ENCODE measurements around the gene VPREB1.
"Not testable (repeated sequence)": the region's sequence is repeated elsewhere in the genome, so short reads cannot be mapped to it uniquely, and the experiment has no call there.

VPREB1 gene

DNA sequence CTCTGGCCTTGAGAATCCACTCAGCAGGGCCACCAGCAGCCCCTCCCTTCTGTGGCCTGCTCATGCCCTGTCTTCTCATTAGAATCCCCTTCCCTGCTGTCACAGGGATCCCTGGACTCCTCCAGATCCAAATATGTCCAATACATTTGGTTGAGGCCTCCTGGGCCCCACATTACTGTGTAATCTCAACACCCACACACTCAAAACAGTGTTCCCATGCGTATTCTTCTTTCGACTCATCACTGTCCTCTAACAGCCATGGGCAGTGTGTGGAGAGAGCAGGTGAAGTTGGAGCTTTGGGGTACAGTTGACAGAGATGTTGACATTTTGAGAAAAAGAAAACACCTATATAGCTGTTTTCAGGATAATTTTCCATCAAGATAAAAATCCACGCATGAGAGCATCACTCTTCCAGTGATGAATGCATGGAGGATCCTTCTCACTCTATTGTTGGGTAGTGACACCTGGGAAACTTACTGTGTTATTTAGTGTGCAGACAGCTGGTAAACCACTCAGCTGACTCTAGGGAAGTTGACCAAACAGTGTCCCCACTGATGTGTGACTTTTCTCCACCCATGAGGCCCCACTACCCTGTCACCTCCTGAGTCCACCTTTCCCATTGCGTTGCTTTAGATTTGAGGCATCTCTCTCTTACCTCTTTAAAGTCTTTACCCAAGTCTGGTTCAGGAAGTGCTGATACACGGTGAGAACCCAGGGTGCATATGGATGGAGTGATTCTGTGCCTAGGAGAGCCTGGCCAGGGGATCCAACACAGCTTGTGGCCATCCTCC is 28.7 kb upstream of the VPREB1 start:
- DNase-seq (ENCODE audit: low read depth), result no peak
- no peak overlapping the region for H3K4me3 ChIP-seq (ENCODE audit: low read length)
- TF ChIP-seq, protein P1, sequence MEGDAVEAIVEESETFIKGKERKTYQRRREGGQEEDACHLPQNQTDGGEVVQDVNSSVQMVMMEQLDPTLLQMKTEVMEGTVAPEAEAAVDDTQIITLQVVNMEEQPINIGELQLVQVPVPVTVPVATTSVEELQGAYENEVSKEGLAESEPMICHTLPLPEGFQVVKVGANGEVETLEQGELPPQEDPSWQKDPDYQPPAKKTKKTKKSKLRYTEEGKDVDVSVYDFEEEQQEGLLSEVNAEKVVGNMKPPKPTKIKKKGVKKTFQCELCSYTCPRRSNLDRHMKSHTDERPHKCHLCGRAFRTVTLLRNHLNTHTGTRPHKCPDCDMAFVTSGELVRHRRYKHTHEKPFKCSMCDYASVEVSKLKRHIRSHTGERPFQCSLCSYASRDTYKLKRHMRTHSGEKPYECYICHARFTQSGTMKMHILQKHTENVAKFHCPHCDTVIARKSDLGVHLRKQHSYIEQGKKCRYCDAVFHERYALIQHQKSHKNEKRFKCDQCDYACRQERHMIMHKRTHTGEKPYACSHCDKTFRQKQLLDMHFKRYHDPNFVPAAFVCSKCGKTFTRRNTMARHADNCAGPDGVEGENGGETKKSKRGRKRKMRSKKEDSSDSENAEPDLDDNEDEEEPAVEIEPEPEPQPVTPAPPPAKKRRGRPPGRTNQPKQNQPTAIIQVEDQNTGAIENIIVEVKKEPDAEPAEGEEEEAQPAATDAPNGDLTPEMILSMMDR (IDR thresholded peaks at IDR 0.05; ENCODE audit: insufficient read depth, low read depth, low read length, missing control alignments), result no peak

DNA sequence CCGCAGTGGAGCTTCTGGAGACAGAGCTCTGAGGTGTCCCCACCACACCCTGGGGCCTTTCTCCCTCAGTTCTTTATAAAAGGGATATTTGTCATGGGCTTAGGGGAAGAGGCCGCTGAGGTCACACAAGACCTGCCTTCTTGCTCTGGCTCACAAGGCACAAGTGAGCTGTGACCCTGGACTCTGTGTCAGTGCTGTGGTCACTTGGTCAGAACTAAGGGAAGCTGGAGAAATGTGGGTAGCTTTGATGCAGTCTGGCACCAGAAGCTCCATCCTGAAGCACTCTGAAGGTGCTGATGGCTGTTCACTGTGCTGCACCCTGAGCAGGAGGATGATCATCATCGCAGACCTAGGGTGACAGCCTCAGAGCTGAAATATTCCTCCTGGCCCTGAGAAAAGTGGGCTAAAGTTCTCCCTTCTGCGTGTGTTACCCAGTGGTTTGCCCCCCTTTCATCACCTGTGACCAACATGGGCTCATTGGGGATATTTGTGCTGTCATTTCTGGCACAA is 28.1 kb upstream of the VPREB1 start:
- TF ChIP-seq, protein P1 (IDR thresholded peaks at IDR 0.05; ENCODE audit: insufficient read depth, low read depth, low read length, missing control alignments), result no peak
- no peak overlapping the region for H3K4me3 ChIP-seq (ENCODE audit: low read length)
- DNase-seq (ENCODE audit: low read depth), result no peak

DNA sequence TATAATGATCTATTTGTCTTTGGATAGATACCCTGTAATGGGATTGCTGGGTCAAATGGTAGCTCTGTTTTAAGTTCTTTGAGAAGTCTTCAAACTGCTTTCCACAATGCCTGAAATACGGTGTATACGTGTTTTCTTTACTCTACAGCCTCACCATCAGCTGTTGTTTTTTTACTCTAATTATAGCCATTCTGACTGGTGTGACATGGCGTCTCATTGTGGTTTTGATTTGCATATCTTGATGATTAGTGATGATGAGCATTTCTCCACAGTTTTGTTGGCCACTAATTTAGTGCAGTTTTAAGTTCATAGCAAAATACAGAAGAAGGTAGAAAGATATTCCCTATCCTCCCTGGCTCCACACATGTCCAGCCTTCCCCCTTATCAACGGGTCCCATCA is 26.3 kb upstream of the VPREB1 start:
- TF ChIP-seq, protein P1 (IDR thresholded peaks at IDR 0.05; ENCODE audit: insufficient read depth, low read depth, low read length, missing control alignments), result no peak
- DNase-seq (ENCODE audit: low read depth), result no peak
- no peak overlapping the region for H3K4me3 ChIP-seq (ENCODE audit: low read length)

DNA sequence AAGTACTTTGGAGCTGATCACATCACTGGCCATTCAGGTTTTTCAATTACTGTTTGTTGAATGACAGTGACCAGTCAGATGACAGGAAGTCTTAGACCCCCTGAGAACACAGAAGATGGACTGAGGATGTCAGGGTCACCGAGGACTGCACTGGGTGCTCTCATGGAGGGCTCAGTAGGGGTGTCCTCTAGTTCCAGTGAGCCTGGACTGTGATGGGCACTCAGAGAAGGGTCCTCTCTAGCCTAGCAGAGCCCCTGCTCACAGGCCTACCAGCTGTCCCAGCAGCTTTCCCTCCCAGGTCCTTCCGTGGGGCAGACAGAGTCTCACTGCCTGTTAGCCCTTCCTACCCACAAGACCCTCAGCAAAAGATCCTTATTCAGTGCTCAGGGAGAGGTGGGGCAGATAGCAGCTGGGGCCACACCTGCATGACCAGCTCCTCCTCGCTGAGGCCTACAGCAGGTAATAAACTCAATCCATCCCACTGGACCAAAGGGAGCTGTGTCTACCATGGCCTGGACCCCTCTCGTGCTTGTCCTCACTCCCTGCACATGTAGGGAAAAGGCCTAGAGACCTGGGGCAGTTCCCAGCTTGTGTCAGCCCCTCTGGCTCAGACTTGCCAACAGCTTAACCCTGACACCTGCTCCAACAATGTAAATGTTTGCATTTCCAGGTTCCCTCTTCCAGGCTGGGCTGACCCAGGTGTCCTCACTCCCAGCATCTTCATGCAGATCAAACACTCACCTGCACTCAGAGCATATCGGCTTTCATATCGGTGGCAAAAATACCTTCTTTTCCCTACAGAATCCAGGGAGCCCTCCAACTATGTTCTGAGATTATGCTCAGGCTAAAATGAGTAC is 25.2 kb upstream of the VPREB1 start:
- no peak overlapping the region for H3K4me3 ChIP-seq (ENCODE audit: low read length)
- no peak for DNase-seq (ENCODE audit: low read depth)
- TF ChIP-seq, protein P1 (IDR thresholded peaks at IDR 0.05; ENCODE audit: insufficient read depth, low read depth, low read length, missing control alignments), result no peak

DNA sequence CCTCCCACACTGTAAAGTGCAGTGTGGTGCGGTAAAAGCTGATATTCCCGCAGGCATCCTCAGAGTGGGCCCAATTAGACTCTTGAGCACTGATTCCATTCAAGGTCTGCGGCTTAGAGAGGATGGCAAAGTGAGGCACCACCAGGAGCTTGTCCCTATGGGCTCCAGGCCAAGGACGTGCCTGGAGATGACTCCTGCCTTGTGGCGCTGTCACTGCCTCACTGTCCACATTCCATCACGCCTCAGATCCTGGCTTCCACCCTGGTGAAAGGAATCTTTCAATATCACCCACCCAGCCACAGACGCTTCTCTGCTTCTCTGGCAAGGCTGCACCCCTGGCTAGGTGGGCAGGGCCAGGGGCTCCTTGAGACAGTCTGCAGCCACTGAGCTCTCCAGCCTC is 23.5 kb upstream of the VPREB1 start:
- DNase-seq (ENCODE audit: low read depth); H3K4me3 ChIP-seq (ENCODE audit: low read length): not testable (repeated sequence)

DNA sequence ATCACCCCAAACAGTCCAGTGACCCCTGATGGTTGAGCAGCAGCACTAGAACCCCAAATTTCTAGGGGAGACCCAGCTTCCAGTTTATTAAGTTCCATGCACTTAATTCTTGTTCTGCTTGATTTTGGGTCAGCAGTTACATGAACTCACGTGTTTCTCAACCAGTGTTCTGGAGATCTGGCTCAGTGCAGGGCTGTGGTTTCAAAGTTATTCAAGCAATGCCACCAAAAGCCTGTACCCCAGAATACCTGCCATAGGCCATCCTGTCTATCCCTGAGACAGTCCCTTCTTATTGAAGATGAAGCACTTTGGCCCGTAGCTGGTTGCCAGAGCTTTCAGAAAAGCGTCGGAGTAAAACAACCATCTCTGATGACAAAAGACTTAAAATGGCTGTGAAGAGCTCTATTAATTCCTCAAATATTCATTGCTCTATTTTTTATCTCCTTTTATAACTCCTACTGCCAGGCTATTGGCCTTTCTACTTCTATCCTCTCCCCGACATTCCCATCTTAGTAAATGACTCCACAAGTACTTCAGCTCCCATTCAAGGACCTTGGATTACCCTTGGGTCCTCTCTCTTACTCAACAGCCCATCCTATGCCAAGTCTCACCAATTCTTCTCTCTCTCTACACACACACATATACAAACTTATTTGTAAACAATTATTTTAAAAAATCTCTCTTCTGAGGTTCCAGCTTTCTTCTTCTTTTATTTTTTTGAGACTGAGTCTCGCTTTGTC is 18.0 kb upstream of the VPREB1 start:
- DNase-seq (ENCODE audit: low read depth), result no peak
- no peak overlapping the region for H3K4me3 ChIP-seq (ENCODE audit: low read length)
- TF ChIP-seq, protein P1 (IDR thresholded peaks at IDR 0.05; ENCODE audit: insufficient read depth, low read depth, low read length, missing control alignments), result no peak

DNA sequence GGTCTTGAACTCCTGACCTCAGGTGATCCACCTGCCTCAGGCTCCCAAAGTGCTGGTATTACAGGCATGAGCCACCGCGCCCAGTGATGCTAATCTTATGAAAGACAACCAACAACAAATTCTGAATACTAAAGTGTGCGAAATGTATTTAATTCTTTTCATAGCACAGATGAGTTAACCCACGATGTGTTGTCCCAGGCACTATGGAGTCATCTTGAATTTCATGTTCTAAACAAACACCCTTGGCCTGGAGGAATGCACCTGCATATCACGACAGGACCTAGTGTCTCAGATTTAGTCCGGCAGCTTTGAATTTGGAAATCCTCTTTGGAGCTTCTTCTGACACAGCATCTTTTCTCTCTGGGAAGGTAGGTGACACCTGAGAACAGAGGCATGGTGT is 16.2 kb upstream of the VPREB1 start:
- TF ChIP-seq, protein P1 (IDR thresholded peaks at IDR 0.05; ENCODE audit: insufficient read depth, low read depth, low read length, missing control alignments), result no peak
- DNase-seq (ENCODE audit: low read depth), result no peak
- no peak overlapping the region for H3K4me3 ChIP-seq (ENCODE audit: low read length)

Data from epithelial cell of esophagus (primary cell).